IMR-90 (cell line): ENCODE results near the gene RAPGEF1. TPM values are rescaled to one million over a fixed set of nuclear protein-coding genes. Genes with fewer than 3 reads are reported as not detected.
A peak's percentile ranks its signal among the peaks of the same experiment; 100 is the strongest.

Source experiments
- ATAC-seq: fragments of 200-7000 bp; cut with Tn5 transposase; 2 replicates; pipeline ENCODE4 v1.9.1; 2020; ENCODE audit warnings: low read depth, mild to moderate bottlenecking, moderate library complexity
- BruUV-seq: library from RNA; stranded (reverse); fragments of 400-500 nt; replicated peaks from 2 replicates; lab custom pipeline; 2021; lab: Mats Ljungman, UMichigan
- CTCF ChIA-PET: fragments of 300-600 bp; formaldehyde crosslinking; extraction: SDS; loops from one replicate; lab custom pipeline; 2021; ENCODE audit warnings: antibody characterized with exemption; lab: Yijun Ruan, JAX
- POLR2A ChIA-PET: fragments of 300-600 bp; sonication (Branson Sonifier 250); formaldehyde crosslinking; loops from one replicate; lab custom pipeline; 2022; ENCODE audit warnings: antibody characterized with exemption; ENCODE audit not compliant: unreplicated experiment; lab: Charles Lee
- DNase-seq: peaks from one replicate; pipeline ENCODE4 v3.0.0; 2013
- H2AFZ ChIP-seq: replicated peaks from 2 replicates; pipeline ENCODE3; 2013; ENCODE audit warnings: low read length, mild to moderate bottlenecking; ENCODE audit not compliant: poor library complexity
- H2AK5ac ChIP-seq: 2 replicates; pipeline ENCODE4 v1.6.1; 2013; ENCODE audit warnings: low read depth, low read length, inconsistent platforms
- H2AK9ac ChIP-seq: replicated peaks from 2 replicates; pipeline ENCODE3; 2013; ENCODE audit warnings: mild to moderate bottlenecking, low read depth, low read length, moderate library complexity; ENCODE audit not compliant: poor library complexity
- H2BK120ac ChIP-seq: 2 replicates; pipeline ENCODE4 v1.6.1; 2013; ENCODE audit warnings: low read depth, low read length, inconsistent platforms
- H2BK15ac ChIP-seq: 3 replicates; pipeline ENCODE4 v1.6.1; 2013; ENCODE audit warnings: low read depth, low read length, inconsistent platforms
- H2BK20ac ChIP-seq: 2 replicates; pipeline ENCODE4 v1.6.1; 2013; ENCODE audit warnings: low read depth, mild to moderate bottlenecking, inconsistent platforms, low read length, moderate library complexity
- H2BK5ac ChIP-seq: 2 replicates; pipeline ENCODE4 v1.6.1; 2013; ENCODE audit warnings: mild to moderate bottlenecking, low read depth, low read length, inconsistent platforms; ENCODE audit not compliant: poor library complexity, severe bottlenecking
- H3K14ac ChIP-seq: replicated peaks from 2 replicates; pipeline ENCODE4 v1.6.1; 2013; ENCODE audit warnings: low read depth, low read length, inconsistent platforms
- H3K18ac ChIP-seq: 2 replicates; pipeline ENCODE4 v1.6.1; 2013; ENCODE audit warnings: low read depth, low read length, control low read depth
- H3K23ac ChIP-seq: 2 replicates; pipeline ENCODE4 v1.6.1; 2013; ENCODE audit warnings: low read depth, low read length, inconsistent platforms
- H3K27ac ChIP-seq: 2 replicates; pipeline ENCODE4 v1.5.1; 2013; ENCODE audit warnings: mild to moderate bottlenecking, control low read depth, low read length; ENCODE audit not compliant: insufficient read depth
- H3K27me3 ChIP-seq: 2 replicates; pipeline ENCODE4 v1.6.1; 2013; ENCODE audit warnings: low read length; ENCODE audit not compliant: control insufficient read depth, insufficient read depth
- H3K36me3 ChIP-seq: 2 replicates; pipeline ENCODE4 v1.6.1; 2013; ENCODE audit warnings: low read length, mixed read lengths; ENCODE audit not compliant: control insufficient read depth, insufficient read depth
- H3K4ac ChIP-seq: 2 replicates; pipeline ENCODE4 v1.6.1; 2013; ENCODE audit warnings: low read depth, low read length, inconsistent platforms
- H3K4me1 ChIP-seq: 2 replicates; pipeline ENCODE4 v1.6.1; 2013; ENCODE audit warnings: low read length, mixed read lengths; ENCODE audit not compliant: control insufficient read depth, insufficient read depth
- H3K4me2 ChIP-seq: 2 replicates; pipeline ENCODE4 v1.6.1; 2013; ENCODE audit warnings: low read depth, mild to moderate bottlenecking, control low read depth, low read length, moderate library complexity
- H3K4me3 ChIP-seq: 2 replicates; pipeline ENCODE4 v1.5.1; 2013; ENCODE audit warnings: low read depth, mild to moderate bottlenecking, control low read depth, low read length, moderate library complexity; ENCODE audit not compliant: insufficient read depth
- H3K56ac ChIP-seq: 2 replicates; pipeline ENCODE4 v1.6.1; 2013; ENCODE audit warnings: low read length, inconsistent platforms; ENCODE audit not compliant: insufficient read depth; ENCODE audit errors: extremely low read depth
- H3K79me1 ChIP-seq, 2 experiments: 2 replicates each; pipeline ENCODE4 v1.6.1; 2013; ENCODE audit warnings: low read length in 2 of 2, inconsistent platforms in 1 of 2, low read depth in 1 of 2
- H3K9ac ChIP-seq: 2 replicates; pipeline ENCODE4 v1.6.1; 2013; ENCODE audit warnings: low read depth, low read length, control low read depth
- H3K9me1 ChIP-seq: 2 replicates; pipeline ENCODE4 v1.6.1; 2013; ENCODE audit warnings: low read length, inconsistent platforms; ENCODE audit not compliant: insufficient read depth
- H3K9me3 ChIP-seq: 2 replicates; pipeline ENCODE4 v1.6.1; 2013; ENCODE audit warnings: low read length; ENCODE audit not compliant: control insufficient read depth, insufficient read depth
- H4K20me1 ChIP-seq: 2 replicates; pipeline ENCODE4 v1.6.1; 2013; ENCODE audit warnings: low read length, inconsistent platforms; ENCODE audit not compliant: insufficient read depth
- H4K5ac ChIP-seq: 2 replicates; pipeline ENCODE4 v1.6.1; 2013; ENCODE audit warnings: mild to moderate bottlenecking, low read depth, low read length, control low read depth
- H4K8ac ChIP-seq, 2 experiments: 2 replicates each; pipeline ENCODE4 v1.6.1; 2013; ENCODE audit warnings: low read depth in 2 of 2, low read length in 2 of 2, control low read depth in 1 of 2, inconsistent platforms in 1 of 2
- H4K91ac ChIP-seq: 2 replicates; pipeline ENCODE4 v1.6.1; 2013; ENCODE audit warnings: low read depth, low read length, inconsistent platforms; ENCODE audit not compliant: insufficient read depth
- BHLHE40 ChIP-seq: fragments of 150-350 bp; IDR thresholded peaks from 2 replicates; pipeline ENCODE4 v1.6.1; 2016; ENCODE audit warnings: mild to moderate bottlenecking, low read depth, low read length
- CEBPB ChIP-seq: IDR thresholded peaks from 2 replicates; pipeline ENCODE4 v1.6.1; 2012; ENCODE audit warnings: low read depth, low read length, improper control_type of control experiment
- CHD1 ChIP-seq: IDR thresholded peaks from 2 replicates; pipeline ENCODE4 v1.6.1; 2012; ENCODE audit warnings: low read depth, low read length, improper control_type of control experiment
- CTCF ChIP-seq: conservative IDR thresholded peaks from 2 replicates; pipeline ENCODE4 v1.5.1; 2012; ENCODE audit warnings: mild to moderate bottlenecking, low read depth, low read length, improper control_type of control experiment
- ELK1 ChIP-seq: fragments of 150-350 bp; IDR thresholded peaks from 2 replicates; pipeline ENCODE4 v1.6.1; 2016; ENCODE audit warnings: low read depth, mild to moderate bottlenecking, low read length, moderate library complexity, borderline replicate concordance
- FOS ChIP-seq: fragments of 150-350 bp; IDR thresholded peaks from 2 replicates; pipeline ENCODE4 v1.6.1; 2016; ENCODE audit warnings: low read depth, low read length
- MAFK ChIP-seq: IDR thresholded peaks from 2 replicates; pipeline ENCODE4 v1.6.1; 2012; ENCODE audit warnings: low read depth, low read length, improper control_type of control experiment
- MAZ ChIP-seq: IDR thresholded peaks from 2 replicates; pipeline ENCODE4 v1.6.1; 2012; ENCODE audit warnings: low read depth, mild to moderate bottlenecking, low read length, improper control_type of control experiment, moderate library complexity, borderline replicate concordance
- MXI1 ChIP-seq: IDR thresholded peaks from 2 replicates; pipeline ENCODE4 v1.6.1; 2012; ENCODE audit warnings: low read depth, mild to moderate bottlenecking, low read length, moderate library complexity, borderline replicate concordance
- NFE2L2 ChIP-seq: fragments of 150-350 bp; IDR thresholded peaks from 2 replicates; pipeline ENCODE4 v1.6.1; 2016; ENCODE audit warnings: low read depth, mild to moderate bottlenecking, low read length
- POLR2A ChIP-seq: IDR thresholded peaks from 2 replicates; pipeline ENCODE4 v1.6.1; 2012; ENCODE audit warnings: mild to moderate bottlenecking, low read depth, low read length
- RAD21 ChIP-seq: IDR thresholded peaks from 2 replicates; pipeline ENCODE4 v1.6.1; 2012; ENCODE audit warnings: low read length, improper control_type of control experiment
- RCOR1 ChIP-seq: IDR thresholded peaks from 2 replicates; pipeline ENCODE4 v1.6.1; 2012; ENCODE audit warnings: mild to moderate bottlenecking, low read length, improper control_type of control experiment; ENCODE audit not compliant: insufficient replicate concordance
- RFX5 ChIP-seq: IDR thresholded peaks from 2 replicates; pipeline ENCODE4 v1.8.0; 2012; ENCODE audit warnings: low read depth, mild to moderate bottlenecking, low read length, moderate library complexity
- SMC3 ChIP-seq: fragments of 150-350 bp; IDR thresholded peaks from 2 replicates; pipeline ENCODE4 v1.6.1; 2016; ENCODE audit warnings: low read depth, mild to moderate bottlenecking, antibody characterized with exemption, low read length, moderate library complexity
- WGBS, 2 experiments: methylation state at CpG; one replicate each; pipeline versions ENCODE4 v1.1.5 to v1.1.7; 2013; ENCODE audit warnings: missing lambda C conversion rate in 2 of 2; ENCODE audit not compliant: insufficient read length in 1 of 2; ENCODE audit errors: extremely low coverage in 2 of 2; 5-methylcytosine and 5-hydroxymethylcytosine counted together
- dilution Hi-C: fragments of 300-500 bp; cut with HindIII; formaldehyde crosslinking; loops from one replicate; pipeline ENCODE4 v1.14.3; 2018; ENCODE audit warnings: low sequenced_read_pairs; ENCODE audit not compliant: unreplicated experiment
- in situ Hi-C: fragments of 300-500 bp; cut with MboI; formaldehyde crosslinking; loops from 3 replicates; pipeline ENCODE4 v1.14.3; 2019; ENCODE audit warnings: low sequenced_read_pairs, inconsistent platforms, mixed read lengths
- intact Hi-C: fragments of 100-400 bp; cut with micrococcal nuclease; formaldehyde crosslinking; loops from 2 replicates; pipeline ENCODE4 v1.10.0; 2022
- polyA plus RNA-seq, 3 experiments: library from polyadenylated mRNA; depleted of rRNA; stranded (reverse); fragments of >200 nt; gene quantifications; 2 replicates each; pipeline ENCODE4 v1.2.3, GENCODE V29; 2012; ENCODE audit warnings: low replicate concordance in 1 of 3
- total RNA-seq: library from RNA; depleted of rRNA; stranded (reverse); fragments of >200 nt; gene quantifications from 2 replicates; pipeline ENCODE4 v1.2.3, GENCODE V29; 2012
- TF ChIP-seq, protein P1 (sequence below): fragments of 150-350 bp; IDR thresholded peaks from 2 replicates; pipeline ENCODE4 v1.6.1; 2017; ENCODE audit warnings: mild to moderate bottlenecking, antibody characterized with exemption, low read length, low read depth

The RAPGEF1 gene
- total and polyA plus RNA-seq, 2 of the 4 experiments (the other 2 are of a cell fraction): 13.1 to 22.3 TPM

- H4K5ac ChIP-seq: no peak overlapping the region
- H3K36me3 ChIP-seq: no peaks in the 10 kb centered on the region
- peaks cover 4% of the 10 kb centered on the region; the same call in 1 of the 2 replicates for H3K4me1 ChIP-seq
- H2AFZ ChIP-seq: peak overlapping the region; percentile 24
- H4K20me1 ChIP-seq: no peaks in the 10 kb centered on the region
- H3K27ac ChIP-seq: no peak overlapping the region
- WGBS, 2 experiments: 2% methylated on average over 11 of the region's 30 CpGs; no CpG with 5 or more reads in 1 of the 2 experiments
- H3K79me1 ChIP-seq: no peaks in the 10 kb centered on the region
- H3K4me2 ChIP-seq: no peak overlapping the region; the same call in 1 of the 2 replicates
- H4K8ac ChIP-seq: no peak overlapping the region
- H4K91ac ChIP-seq: no peak overlapping the region
- H2BK120ac ChIP-seq: no peak overlapping the region
- H2AK5ac ChIP-seq: no peak overlapping the region
- no peak overlapping the region for H3K56ac ChIP-seq
- dilution Hi-C loops: no loop called here
- peaks cover 45% of the 10 kb centered on the region for H3K27me3 ChIP-seq
- no peak overlapping the region for H3K18ac ChIP-seq
- H3K9me1 ChIP-seq: no peaks in the 10 kb centered on the region
- no peak overlapping the region for H2AK9ac ChIP-seq
- TF ChIP-seq CEBPB (no peak), CHD1 (no peak), MAFK (no peak), MXI1 (no peak), BHLHE40 (no peak), POLR2A (no peak), NFE2L2 (no peak), MAZ (no peak), RAD21 (no peak), FOS (no peak), RFX5 (no peak), RCOR1 (no peak), CTCF (no peak), SMC3 (no peak), ELK1 (no peak)
- TF ChIP-seq, protein P1, sequence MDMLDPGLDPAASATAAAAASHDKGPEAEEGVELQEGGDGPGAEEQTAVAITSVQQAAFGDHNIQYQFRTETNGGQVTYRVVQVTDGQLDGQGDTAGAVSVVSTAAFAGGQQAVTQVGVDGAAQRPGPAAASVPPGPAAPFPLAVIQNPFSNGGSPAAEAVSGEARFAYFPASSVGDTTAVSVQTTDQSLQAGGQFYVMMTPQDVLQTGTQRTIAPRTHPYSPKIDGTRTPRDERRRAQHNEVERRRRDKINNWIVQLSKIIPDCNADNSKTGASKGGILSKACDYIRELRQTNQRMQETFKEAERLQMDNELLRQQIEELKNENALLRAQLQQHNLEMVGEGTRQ: no peak
- ChIA-PET CTCF (no interaction called here), POLR2A (no interaction called here)
- H3K4ac ChIP-seq: no peak overlapping the region
- ATAC-seq (peak; percentile 15; the same call in 1 of the 2 replicates), DNase-seq (no peak)
- peaks cover 32% of the 10 kb centered on the region for H3K9me3 ChIP-seq
- H3K4me3 ChIP-seq: no peak overlapping the region
- in situ Hi-C loops: no loop called here
- H3K9ac ChIP-seq: no peak overlapping the region
- intact Hi-C loops: no loop called here
- H2BK20ac ChIP-seq: no peak overlapping the region
- H2BK5ac ChIP-seq: no peak overlapping the region
- H3K14ac ChIP-seq: no peak overlapping the region
- H3K23ac ChIP-seq: no peak overlapping the region; the same call in 1 of the 2 replicates
- BruUV-seq: no TSS peak
- H2BK15ac ChIP-seq: no peak overlapping the region
Observed at GRCh38 chr9:131545786-131546335, 194.0 kb downstream of the RAPGEF1 start.
